Medulla oblongata (tissue), 1 donor: ENCODE data around the gene GOPC.
A peak's percentile ranks its signal among the peaks of the same experiment; 100 is the strongest.
"Not testable (repeated sequence)": the region's sequence is repeated elsewhere in the genome, so short reads cannot be mapped to it uniquely, and the experiment has no call there.

ENCODE experiments used
- DNase-seq: peaks from one replicate; pipeline ENCODE4 v3.0.0-alpha.2; 2015; ENCODE audit errors: extremely low spot score

GOPC gene

DNA sequence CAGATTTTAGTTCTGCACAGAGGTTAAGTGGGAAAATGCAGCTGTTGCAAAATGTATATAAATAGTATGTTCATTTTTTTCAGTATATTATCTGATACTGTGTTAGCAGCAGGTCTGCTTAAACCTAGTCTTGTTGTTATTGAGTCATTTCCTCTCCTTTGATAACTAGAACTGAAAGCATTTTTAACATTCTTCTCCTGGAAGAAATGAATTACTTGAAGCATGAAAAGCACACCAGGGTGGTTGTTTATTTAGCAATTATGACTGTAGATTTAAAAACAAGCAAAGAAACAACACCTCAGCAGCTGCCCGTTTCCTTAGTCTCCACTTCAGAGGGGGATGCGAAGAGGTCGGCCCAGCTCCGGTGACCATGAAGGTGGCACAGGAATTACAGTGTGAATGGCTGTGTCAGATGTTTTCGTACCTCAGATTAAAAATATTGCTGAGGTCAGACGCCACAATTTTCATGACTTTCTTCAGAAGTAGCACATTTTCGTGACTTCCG lies 53.5 kb downstream of the GOPC start:
- no peak for DNase-seq

DNA sequence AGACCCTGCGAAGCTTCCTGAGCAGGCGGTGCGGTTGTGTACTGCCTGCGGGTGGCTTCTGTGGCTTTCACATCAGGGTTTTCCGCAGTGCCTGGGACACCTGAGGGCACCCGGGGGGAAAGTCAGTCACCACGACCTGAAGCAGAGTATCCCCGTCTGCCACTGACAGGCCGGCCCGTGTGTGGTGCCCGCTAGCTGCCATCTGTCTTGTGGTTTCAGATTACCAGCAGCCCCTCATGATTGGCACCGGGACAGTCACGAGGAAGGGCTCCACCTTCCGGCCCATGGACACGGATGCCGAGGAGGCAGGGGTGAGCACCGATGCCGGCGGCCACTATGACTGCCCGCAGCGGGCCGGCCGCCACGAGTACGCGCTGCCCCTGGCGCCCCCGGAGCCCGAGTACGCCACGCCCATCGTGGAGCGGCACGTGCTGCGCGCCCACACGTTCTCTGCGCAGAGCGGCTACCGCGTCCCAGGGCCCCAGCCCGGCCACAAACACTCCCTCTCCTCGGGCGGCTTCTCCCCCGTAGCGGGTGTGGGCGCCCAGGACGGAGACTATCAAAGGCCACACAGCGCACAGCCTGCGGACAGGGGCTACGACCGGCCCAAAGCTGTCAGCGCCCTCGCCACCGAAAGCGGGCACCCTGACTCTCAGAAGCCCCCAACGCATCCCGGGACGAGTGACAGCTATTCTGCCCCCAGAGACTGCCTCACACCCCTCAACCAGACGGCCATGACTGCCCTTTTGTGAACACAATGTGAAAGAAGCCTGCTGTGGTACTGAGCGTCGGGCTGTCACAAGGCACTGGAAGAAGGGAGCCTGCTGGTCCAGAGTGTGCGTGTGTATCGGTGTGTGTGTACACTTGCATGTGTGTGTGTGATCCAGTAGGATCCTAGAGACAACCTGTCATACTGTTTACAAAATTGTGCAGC lies 54.4 kb downstream of the GOPC start:
- peak; percentile 76 for DNase-seq

DNA sequence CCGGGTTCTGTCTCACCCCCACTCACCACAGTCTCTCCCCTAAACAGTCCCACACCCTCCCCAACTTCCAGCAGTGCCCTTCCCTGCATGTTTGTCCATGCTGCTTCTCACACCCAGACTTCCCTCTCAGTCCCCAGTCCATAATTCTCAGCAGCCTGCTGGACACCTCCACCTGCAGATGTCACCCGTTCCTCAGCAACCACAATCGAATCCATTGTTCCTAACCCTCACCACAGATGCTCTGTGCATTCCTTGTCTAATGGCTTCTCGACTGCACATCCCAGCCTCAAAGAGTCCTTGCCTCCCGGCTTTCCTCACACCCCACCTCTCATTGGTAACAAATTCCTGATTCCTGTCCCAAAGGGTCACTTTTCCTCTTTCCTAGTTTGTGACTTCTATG lies 55.6 kb downstream of the GOPC start:
- no peak for DNase-seq

DNA sequence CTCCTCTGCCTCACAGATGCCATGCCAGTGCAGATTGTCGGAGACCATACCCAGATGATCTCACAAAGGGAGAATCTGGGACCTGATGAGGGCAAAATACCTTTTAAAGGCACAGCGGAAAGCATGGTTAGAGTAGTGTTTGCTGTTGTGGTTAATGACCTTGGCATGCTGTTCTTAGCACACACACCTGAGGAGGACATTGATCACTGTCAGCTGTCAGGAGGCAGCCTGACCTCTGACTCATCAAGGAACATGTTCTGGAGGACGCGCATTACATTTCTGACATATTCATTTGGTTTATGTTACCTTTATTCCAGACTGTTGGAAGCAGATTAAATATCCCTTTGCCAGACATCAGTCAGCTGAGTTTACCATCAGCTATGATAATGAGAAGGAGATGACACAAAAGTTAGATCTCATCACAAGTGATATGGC lies 57.1 kb downstream of the GOPC start:
- DNase-seq: no peak

GRCh38 chr6:117544716-117545115 lies 57.6 kb downstream of the GOPC start:
- DNase-seq: no peak

DNA sequence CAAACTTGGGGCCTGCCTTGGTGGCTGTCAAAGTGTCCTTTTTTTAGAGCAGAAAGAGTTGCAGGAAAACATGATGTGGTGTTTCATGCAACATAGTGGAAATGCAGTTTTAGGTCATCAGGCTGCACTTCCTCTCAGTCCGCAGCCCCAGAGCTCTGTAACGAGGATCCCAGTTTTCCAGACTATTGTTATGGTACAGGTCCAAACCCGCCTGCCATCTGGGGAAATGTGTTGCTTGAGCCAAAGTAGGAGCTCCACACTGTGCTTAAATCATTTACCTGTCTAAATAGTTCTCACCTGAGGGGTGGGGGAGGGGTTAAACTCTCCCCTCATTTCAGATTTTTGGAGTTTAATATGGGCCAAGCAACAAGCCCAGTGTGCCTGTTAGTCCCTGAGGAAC lies 59.8 kb downstream of the GOPC start:
- no peak for DNase-seq

DNA sequence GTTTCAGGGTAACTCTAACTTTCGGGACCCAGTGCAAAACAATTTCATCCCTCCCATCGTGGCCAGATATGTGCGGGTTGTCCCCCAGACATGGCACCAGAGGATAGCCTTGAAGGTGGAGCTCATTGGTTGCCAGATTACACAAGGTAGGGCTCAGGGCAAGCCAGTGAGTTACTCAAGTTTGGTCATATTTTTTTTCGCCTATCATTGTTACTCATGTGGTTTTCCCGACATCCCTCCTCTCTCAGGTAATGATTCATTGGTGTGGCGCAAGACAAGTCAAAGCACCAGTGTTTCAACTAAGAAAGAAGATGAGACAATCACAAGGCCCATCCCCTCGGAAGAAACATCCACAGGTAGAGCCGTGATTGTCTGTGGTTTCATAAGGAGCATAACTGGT lies 61.6 kb downstream of the GOPC start:
- no peak for DNase-seq

DNA sequence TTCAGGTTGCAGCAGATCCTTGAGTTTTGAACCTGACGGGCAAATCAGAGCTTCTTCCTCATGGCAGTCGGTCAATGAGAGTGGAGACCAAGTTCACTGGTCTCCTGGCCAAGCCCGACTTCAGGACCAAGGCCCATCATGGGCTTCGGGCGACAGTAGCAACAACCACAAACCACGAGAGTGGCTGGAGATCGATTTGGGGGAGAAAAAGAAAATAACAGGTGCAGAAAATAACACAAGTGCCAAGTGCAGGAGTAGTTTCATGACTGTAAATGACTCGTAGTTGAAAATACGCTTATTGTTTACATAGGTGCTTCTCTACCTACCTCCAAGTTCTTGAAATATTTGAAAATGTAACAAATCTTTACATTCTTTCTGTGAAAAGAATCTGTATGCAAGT lies 63.7 kb downstream of the GOPC start:
- DNase-seq: no peak

DNA sequence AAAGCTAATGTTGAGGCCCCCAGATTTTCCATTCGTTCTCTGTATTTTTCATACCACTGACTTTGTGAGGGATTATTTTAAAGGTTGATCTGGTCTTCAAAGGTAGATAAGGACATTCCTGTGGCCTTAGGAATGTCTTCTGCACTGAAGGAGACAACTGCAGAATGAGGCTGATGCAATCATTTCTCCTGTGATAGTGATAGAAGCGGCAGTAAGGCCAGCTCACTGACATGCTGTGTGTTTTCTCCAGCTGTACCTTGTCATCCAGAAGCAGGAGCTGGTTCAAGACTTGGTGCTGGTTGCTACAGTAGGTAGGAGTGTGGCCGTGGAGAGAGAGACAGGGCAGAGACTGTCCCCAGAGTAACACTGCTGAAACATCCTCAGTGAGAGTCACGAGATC lies 66.0 kb downstream of the GOPC start:
- no peak for DNase-seq

DNA sequence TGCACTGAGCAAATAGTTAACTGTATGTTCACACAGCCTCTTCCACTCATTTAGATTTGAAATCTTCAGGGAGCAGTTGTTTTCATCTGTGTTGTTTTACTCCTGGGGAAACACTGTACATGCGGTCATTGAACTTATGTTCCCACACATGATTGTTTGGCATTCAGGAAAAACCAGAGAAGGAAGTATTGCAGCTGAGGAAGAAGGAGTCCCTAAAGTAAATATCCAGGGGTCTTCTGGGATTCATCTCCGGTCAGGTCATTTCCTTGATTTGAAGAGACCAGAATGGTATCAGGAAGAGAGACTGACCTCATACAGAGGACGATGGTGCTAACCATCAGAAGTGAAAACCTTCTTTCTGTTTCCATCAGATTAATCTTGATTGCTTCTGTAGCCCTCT lies 67.3 kb downstream of the GOPC start:
- DNase-seq: no peak

GRCh38 chr6:117533775-117534174 lies 68.5 kb downstream of the GOPC start:
- DNase-seq: no peak

- DNase-seq: peak; percentile 12
Observed at GRCh38 chr6:117531809-117532725, 70.2 kb downstream of the GOPC start.

GRCh38 chr6:117531346-117531745 lies 71.0 kb downstream of the GOPC start:
- DNase-seq: peak; percentile 21

- DNase-seq: no peak
Observed at GRCh38 chr6:117530467-117531242, 71.7 kb downstream of the GOPC start.

GRCh38 chr6:117525607-117526006 lies 76.7 kb downstream of the GOPC start:
- no peak for DNase-seq

- no peak for DNase-seq
Observed at GRCh38 chr6:117521791-117522502, 80.4 kb downstream of the GOPC start.

GRCh38 chr6:117520603-117521395 lies 81.5 kb downstream of the GOPC start:
- DNase-seq: no peak

- no peak for DNase-seq
Observed at GRCh38 chr6:117518870-117519269, 83.4 kb downstream of the GOPC start.

GRCh38 chr6:117517995-117518394 lies 84.3 kb downstream of the GOPC start:
- not testable (repeated sequence) for DNase-seq

DNA sequence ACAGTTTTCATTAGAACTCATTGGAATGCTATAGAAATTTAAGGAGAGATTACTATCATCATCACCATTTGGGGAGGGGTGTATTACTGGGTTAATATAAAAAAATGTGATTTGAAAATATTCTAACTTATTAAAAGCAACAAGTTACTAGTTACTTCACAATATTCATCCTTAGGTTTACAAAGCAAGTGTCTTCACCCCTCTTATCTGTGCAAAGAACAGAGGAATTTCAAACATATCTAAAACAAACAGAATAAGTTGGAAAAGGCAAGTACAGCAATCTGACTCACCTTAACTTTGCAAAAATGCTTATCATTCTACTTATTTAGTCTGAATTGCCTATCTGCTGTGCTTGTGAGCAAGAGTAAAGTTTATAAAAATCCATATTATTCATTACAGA lies 87.0 kb downstream of the GOPC start:
- no peak for DNase-seq
